HG03064 (cell line): ENCODE measurements around the gene CASZ1.

Experiments
- ATAC-seq: cut with Tn5 transposase; IDR thresholded peaks from one replicate; pipeline ENCODE4 v1.9.1; 2021; ENCODE audit warnings: low read depth; ENCODE audit not compliant: unreplicated experiment

Gene CASZ1

DNA sequence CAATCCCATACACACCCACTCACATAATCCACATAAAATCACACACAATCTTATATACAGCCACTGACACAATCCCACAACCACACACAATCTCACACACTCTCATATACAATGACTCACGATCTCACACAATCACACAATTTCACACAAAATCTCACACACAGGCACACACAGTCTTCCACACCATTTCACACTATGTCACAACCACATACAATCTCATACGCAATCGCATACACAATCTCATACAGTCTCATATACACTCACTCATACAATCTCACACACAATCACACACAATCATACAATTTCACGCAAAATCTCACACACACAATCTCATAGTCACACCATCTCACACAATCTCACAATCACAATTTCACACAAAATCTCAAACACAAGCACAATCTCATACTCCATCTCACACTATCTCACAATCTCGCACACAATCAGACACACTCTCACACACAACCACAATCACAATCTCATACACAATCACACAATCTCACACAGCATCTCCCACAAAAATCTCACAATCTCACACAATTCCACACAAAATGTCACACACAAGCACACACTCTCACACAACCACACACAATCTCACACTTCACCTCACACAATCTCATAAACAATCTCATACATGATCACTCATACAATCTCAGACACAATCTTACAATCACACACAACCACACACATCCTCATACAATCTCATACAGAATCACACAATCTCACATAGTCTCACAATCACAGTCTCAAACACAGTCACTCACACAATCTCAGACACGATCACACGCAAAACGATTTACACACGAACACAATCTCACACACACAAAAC is 18.5 kb downstream of the CASZ1 start:
- ATAC-seq, result no peak

DNA sequence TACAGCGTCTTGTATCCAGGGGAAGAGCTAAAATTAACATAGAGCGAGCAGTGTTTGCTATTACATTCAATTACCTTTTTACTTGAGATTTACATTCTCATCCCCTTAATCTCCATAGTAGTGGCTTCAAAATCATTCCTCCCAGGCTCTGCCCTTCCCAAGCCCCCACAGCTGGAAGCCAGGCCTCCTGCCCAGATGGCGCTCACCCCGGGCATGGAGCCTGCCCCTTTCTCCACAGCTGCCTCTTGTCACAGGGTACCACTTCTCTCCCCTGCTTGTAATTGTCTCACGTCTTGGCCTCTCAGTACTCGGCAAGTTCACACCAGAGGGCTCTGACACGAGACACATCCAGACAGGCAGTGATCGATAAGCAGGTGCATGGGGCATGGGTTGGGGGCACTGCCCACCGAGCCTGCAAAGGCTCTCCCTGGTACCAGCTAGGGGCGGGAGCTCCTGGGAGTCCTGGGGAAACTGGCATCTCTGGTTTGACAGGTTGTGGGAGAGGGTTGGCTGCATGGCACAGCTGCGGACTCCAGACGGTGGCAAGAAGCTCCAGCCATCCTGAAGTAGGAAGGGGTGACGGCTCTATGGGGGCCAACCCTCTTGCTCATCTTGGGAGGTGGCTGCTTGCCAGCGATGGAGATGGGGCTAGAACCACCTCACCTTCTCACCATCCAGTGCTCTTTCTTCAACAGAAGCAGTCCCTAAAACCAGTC is 20.1 kb downstream of the CASZ1 start:
- ATAC-seq, result no peak

GRCh38 chr1:10775763-10776162 is 20.7 kb downstream of the CASZ1 start:
- no peak for ATAC-seq

- no peak for ATAC-seq
Measured at GRCh38 chr1:10774615-10775310, 21.7 kb downstream of the CASZ1 start.

DNA sequence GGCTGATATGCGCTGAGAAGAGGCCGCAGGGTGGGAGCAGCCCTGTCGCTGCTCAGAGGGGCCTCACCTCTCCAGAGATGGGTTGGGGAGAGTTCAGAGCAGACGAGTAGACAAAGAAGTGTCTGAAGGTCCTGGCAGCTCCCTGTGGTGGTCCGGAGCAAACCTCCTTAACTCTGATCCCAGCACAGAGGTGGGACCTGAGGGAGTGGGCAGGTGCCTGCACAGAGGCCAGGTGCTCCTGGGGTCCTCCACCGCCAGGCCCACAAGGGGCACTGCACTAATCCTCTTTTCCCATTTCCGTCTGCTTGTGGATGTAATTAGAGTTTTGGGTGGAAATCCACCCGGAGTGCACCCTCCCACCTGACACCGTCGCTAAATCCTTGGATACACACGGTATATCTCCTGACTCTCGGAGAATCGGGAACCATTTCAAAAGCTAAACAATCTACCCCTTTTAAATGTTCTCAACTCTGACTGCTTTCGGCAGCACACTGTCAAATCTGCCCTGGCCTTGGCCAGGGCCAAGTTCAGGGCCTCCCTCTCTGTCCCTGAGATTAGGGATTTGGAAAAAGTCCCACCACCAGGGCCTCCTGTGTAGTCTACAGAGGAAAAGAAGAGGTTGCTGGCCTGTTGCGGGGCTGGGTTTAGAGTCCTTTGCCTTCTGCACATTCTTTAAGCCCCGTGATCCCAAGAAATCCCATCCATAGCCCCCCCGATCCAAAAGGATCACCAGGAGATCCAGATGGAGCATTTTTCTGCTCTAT is 22.4 kb downstream of the CASZ1 start:
- no peak for ATAC-seq

DNA sequence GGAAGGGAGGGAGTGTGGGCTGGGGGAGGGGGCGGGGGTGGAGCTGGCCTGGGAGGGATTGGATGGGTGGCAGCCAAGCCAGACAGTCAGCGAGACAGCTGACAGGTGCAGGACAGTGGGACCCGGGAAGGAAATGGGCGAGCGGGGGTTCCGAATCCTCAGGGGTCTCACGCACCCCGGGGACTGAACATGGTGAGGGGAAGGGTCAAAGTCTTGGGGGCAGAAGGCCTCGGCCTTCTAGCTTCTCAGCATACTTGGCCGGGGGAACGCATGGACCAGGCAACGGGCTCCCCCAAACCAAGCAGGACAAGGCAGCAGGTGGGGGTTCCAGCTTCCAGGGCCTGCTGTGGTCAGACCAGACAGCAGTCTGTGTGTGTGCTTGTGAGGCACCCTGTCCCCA is 23.1 kb downstream of the CASZ1 start:
- no peak for ATAC-seq

DNA sequence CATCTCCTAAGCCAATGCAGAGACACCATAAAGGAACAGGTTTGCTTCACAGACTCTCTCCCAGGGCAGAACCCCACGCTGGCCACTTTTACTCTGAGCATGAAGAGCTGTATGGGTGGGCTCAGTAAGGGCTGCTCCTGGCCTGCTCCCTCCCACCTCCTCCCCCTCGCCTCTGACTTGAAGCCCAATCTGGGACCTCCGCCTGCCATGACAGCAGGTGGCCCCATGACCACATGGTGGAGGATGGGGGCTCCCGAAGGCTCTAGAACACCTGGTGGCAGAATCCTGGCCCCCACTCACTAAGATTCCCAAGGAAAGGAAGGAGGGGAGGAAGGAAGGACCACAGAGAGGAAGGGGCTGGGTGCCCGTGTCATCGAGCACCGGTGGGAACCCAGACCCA is 23.7 kb downstream of the CASZ1 start:
- no peak for ATAC-seq

- no peak for ATAC-seq
Measured at GRCh38 chr1:10771789-10772188, 24.7 kb downstream of the CASZ1 start.

DNA sequence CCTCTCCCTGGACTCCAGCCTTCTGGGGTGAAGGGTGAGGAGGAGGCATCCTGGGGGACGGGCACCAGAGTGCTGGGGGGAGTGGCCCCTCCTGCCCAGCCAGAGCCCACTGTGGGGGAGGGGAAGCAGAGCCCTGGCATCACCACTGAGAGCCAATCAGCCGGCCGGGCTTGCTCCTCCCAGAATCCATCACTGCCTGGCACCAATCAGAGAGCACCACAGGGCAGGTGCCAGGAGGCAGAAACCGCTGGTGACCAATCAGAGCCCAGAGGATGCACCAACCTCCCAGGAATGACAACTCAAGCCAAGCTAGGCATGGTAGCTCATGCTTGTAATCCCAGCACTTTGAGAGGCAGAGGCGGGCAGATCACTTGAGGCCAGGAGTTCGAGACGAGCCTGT is 27.9 kb downstream of the CASZ1 start:
- no peak for ATAC-seq

GRCh38 chr1:10767282-10767681 is 29.2 kb downstream of the CASZ1 start:
- no peak for ATAC-seq

DNA sequence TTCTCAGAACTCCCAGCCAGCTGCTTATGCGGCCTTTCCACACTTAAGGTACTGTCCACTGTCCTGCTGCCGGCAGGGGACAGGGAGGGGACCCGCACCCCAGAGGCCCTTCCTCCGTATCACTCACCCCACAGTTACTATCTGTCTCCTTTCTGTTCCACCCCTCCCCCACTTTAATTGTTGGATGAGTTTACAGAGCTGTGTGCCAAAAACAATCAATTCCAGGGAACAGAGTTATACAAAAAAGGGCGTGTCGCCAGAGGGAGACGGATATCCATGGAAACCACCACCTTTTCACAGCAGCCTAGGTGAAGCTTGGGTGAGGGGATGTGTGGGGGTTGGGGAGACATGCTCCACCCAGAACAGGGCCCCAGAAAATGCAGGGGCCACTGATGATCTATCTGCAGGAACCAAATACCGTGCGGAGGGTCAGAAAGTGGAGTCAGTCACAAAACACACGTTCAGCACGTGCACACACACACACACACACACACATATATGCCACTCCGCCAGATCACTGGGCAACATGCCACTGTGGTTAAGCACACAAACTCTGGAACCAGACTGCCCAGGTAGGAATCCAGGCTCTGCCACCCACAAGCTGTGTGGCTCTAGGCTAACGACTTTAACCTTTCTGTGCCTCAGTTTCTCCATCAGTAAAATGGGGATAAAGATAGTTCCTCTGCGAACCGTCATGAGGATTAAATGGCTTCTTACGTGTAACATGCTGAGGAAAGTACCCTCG is 30.5 kb downstream of the CASZ1 start:
- ATAC-seq, result no peak

DNA sequence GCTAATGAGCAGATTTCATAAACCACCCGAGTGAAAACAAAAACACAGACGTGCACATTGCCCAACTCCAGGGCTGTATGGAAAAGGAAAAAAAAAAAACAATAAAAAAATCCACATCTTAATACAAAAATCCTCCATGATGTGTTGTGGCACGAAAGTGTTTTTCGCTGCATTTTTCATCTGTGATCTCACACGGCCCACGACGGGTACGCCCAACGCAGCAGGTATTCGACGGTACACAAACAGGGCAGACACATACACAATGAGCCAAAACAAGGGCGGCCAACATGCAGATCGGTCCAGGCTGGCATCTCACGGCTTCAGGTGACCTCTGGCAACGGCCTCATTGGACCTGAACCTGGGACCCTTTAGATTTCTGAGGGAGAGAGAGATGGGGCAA is 31.1 kb downstream of the CASZ1 start:
- no peak for ATAC-seq

DNA sequence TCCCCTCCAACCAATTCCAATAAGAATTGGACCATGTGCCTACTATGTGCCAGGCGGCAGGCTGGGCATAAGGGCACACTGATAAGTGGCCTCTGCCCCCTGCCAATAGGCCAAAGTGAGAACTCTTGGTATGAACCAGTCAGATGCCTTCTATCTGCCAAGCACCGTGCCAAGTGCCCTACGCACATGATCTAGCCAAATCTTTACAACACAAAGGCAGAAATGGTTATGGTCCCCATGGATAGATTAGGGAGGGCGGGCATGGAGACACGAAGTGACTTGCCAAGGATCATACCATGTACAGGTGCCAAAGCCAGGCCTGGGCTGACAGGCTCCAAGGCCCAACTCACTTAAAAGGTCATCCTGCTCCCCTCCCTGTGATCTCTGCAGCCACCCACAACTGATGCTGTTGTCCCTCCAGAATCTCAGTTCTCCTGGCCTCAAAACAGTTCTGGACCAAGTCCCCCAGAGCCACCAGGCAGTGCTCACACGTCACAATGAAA is 32.1 kb downstream of the CASZ1 start:
- ATAC-seq, result no peak

DNA sequence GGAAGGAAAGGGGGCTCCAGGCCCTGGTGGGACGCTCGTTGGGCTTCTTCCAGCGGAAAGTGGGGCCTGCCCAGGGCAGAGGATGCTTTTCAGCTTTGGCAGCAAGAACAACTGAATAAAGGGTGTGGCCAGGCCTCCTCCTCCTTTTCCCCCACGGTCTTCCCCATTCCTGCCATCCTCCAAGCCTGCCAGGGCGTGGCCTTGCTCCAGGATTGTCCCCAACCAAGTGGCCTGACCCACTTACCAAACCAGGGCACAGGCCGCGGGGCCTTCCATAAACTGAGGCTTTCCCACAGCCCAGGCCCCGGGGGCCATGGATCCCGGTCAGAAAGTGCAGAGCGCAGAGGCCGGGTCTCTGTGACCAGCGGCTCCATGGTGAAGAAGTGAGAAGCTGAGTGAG is 33.6 kb downstream of the CASZ1 start:
- ATAC-seq, result no peak

- no peak for ATAC-seq
Measured at GRCh38 chr1:10762153-10762523, 34.3 kb downstream of the CASZ1 start.

DNA sequence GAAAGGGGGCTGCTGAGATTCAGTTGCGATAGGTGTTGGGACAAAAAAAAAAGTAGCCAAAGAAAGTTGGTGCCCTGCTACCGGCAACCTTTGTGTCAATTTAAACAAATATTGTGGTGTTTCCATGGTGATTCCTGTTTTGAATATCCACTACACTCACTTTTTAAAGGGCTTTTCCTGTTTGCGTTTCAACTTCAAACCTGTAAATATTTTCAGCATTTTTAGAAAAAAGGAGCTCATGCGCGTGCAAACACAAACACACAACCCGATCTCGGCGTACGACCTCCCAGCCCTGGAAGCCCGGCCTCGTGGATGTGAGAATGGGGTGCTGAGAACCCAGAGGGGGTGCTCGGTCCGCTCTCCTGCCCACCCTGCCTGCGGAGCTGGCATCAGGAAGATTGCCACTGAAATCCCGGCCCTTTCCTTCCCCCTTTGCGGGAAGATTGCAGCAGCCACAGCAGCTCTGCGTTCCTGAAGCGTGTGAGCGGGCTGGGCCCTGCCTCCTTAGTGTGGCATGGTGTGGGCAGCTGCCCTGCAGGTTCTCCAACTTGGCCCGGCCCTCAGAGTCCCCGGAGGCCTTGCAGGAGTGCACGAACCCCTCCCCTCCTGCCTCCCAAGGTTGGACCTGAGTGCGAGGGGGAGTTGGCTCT is 34.8 kb downstream of the CASZ1 start:
- ATAC-seq, result no peak

DNA sequence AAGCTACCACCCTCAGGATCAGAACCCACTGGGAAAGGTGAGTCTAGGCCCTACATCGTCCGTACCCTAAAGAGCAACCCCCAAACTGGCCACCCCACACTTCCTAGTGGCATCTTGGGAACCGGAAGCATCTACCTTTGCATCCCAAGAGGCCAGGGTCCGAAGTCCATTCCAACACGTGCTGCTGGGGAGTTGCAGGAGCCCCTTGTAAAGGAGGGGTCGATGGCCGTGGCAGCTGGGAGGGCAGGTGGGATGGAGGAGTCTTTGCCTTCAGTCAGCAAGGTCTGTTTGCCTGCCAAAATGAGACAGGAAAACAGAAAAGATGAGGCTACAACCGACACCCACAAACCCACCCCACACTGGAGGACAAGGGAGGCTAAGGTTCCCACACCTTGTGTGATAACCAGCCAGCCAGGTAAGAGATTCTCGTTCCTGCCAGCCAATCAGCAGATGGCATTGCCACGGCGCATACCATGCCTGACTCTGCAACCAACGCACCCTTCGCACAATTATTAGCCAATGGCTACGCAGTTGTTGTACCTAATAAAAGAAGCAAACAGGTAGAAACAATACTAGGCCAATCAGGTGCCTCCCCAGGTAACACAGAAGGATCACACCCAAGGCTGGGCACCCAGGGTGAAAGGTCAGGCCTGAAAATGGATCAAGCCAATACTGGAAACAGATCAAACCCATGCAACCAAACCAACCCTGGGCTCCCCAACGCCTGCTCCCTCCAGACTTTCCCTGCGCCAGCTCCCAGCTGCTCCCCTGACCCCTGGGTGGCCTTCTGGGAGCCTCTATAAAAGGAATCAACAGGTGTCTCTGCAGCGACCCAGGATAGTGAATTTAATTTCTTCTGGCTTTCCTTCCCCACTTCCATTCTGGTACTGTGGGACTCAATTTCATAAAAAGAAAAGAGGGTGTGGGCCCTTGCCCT is 35.6 kb downstream of the CASZ1 start:
- ATAC-seq, result no peak

DNA sequence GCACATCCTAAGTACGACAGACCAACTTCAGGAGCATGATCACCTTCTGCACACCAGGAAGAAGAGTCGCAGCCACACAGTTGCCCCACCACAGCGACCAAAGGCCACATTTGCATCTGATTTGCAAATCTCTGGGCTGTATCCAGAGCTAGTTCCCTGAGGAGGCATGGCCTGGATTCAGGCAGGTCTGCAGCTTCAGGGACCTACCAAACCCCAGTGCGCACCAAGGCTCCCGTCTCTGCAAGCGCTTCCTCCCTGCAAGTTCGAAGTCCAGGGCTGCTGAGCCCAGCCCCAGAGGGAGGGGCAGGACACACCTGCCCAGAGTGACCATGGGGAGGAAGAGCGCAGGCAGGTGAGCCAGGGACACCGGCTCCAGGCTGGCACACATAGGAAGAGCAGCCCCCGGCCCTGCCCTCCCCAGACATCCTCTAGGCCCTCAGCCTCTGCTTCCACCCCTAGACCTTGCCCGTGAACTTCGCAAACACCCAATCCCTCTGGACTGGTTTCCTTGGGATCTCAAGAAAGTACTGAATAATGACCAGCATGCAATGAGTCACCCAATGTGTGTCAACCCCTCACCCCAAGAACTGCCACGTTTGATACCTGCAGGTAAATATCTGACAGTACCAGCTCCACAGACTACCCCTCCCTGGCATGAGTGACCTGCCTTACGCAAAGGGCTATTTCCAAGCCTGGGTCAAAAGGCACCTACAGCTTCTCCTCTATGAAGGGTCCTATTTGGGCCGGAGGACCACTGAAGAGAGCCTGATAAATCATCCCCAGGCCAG is 36.8 kb downstream of the CASZ1 start:
- no peak for ATAC-seq
